HG02981 (cell line): Measurements from ENCODE around the gene TRIM49B.
"Not testable (repeated sequence)": the region's sequence is repeated elsewhere in the genome, so short reads cannot be mapped to it uniquely, and the experiment has no call there.

Source experiments
- ATAC-seq: cut with Tn5 transposase; IDR thresholded peaks from one replicate; pipeline ENCODE4 v1.9.1; 2021; ENCODE audit warnings: mild to moderate bottlenecking, moderate library complexity; ENCODE audit not compliant: unreplicated experiment

Gene TRIM49B, protein sequence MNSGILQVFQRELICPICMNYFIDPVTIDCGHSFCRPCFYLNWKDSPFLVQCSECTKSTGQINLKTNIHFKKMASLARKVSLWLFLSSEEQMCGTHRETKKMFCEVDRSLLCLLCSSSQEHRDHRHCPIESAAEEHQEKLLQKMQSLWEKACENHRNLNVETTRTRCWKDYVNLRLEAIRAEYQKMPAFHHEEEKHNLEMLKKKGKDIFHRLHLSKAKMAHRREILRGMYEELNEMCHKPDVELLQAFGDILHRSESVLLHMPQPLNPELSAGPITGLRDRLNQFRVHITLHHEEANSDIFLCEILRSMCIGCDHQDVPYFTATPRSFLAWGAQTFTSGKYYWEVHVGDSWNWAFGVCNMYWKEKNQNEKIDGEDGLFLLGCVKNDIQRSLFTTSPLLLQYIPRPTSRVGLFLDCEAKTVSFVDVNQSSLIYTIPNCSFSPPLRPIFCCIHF

DNA sequence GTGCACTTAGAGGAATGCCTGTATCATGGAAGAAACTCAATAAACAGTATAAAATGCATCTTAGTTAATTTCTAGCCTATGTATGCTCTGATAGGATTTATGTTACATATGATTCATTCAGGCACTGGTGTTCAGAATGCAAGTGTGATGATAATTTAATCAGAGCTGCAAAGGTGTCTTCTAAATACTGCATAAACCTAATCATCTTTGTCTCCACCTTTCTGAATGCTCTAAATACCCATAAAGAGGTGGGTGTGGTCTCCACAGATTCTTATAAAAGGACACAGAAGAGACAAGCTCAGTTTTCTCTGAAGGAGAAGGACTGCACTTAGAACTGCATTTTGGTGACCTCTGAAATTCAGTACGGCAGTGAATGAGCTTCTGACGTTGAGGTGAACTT, at the start of gene TRIM49B:
Gene TRIM49B, plus strand, starts transcription at position 301 of the 400 bp plus-strand sequence. CDS start 2,777 bp downstream, outside the sequence.
- not testable (repeated sequence) for ATAC-seq

DNA sequence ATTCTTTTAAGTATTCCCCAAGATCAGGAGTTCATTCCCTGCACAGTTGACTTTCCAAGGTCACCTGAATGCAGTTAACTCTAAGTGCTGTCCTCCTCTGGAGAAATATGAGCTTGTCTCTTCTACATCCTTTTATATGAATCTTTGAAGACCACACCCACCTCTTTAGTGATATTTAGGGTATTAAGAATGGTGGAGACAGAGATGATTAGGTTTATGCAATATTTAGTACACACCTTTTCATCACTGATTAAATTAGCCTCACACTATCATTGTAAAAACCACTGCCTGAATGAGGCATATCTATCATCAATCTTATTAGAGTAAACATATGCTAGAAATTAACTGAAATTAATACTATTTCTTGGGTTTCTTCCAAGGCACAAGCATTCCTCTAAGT, 44.8 kb upstream of the TRIM49B start, which contains the start of gene TRIM51G:
Gene TRIM51G, minus strand, starts transcription at position 101 of the 400 bp plus-strand sequence. CDS start 2,190 bp downstream, outside the sequence.
- not testable (repeated sequence) for ATAC-seq

DNA sequence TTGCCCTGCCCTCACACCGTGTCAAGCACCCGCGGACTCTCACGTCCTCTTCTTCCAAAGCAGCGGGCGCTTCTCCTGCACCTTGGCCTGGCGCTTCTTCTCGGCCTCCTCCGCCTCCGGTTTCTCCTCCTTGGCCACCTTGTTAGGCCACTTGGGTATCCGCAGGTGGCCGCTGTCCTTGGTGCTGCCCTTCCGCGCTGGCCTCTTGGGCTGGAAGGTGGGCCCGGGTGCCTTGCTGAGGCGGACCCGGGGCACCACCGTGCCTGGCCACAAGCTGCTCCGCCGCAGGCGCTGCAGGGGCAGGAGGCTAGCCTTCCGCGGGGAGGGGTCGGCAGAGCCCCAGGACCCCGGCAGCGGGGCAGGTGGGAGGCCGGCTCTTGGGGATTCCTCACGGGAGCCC, 19.6 kb downstream of the TRIM49B start:
- not testable (repeated sequence) for ATAC-seq

DNA sequence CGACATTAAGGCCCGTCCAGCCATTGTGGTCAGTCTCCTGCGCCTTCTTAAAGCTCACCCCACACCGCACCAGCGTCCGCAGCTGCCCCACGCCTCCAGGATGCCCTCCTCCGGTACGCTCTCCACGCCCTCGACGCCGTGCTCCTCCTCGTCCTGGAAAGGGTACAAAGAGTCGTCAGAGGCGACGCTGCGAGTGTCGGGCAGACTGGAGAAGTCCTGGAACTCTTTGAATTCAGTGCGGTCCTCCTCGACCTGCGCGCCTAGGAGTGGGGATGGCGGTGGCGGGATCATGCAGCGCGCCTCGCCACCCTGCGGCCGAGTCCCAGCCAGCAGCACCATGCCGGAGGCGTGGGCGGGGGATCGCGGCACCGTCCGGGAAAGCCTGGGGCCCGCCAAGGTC, 21.2 kb downstream of the TRIM49B start:
- not testable (repeated sequence) for ATAC-seq

DNA sequence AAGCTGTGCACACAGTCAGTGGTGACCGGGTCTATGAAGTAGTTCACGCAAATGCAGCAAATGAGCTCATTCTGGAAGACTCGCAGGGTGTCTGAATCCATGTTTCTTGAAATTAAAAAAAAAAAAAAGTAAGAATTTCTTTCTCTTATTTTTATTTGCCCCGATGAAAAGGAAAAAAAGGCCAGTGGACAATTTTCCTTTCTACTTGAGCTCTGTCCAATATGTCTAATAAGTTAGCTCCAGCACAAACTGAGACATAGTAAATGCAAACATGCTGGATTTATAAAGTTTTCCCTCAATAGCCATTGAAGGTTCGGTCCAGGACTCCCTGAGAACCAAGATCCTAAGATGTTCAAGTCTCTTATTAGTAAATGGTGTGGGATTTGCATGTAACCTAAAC, 30.4 kb downstream of the TRIM49B start, which contains the start of gene TRIM64C:
Gene TRIM64C, minus strand, starts transcription at position 101 of the 400 bp plus-strand sequence. Its CDS starts 0 bp downstream, at position 101.
- not testable (repeated sequence) for ATAC-seq

DNA sequence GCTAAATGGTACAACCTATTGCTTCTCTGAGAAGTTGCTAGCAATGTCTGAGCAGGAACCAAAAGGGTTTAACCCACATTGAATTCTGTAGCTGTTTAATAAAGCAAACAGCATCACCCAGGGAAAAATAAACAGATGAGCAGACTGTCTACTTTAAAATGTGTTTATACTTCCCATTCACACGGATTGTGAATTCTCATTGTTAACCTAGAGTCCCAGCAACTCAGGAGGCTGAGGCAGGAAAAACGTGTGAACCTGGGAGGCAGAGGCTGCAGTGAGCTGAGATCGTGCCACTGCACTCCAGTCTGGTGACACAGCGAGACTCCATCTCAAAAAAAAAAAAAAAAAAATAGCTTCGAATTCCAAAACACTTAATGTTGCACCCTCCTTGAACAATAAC, 41.3 kb downstream of the TRIM49B start:
- not testable (repeated sequence) for ATAC-seq
